Ovary (tissue), 3 donors: ENCODE results near the gene PRMT1.

Source experiments
- CTCF ChIP-seq, 3 donors: fragments of 450-650 bp in 2 of 3; fragments of 200-600 bp in 1 of 3; IDR thresholded peaks; one replicate each; pipeline versions ENCODE4 v1.5.1 to v1.8.0; 2016 to 2022; ENCODE audit warnings: antibody characterized with exemption in 3 of 3, mild to moderate bottlenecking in 1 of 3
- EP300 ChIP-seq: sonication (generic); formaldehyde crosslinking; IDR thresholded peaks from one replicate; pipeline ENCODE4 v1.6.1; 2017; ENCODE audit warnings: antibody characterized with exemption
- donor health status: DM: no; HTN: no; CAD: no.

- TF ChIP-seq CTCF (IDR thresholded peaks at IDR 0.05) (no peak), EP300 (no peak)
Observed at GRCh38 chr19:49686503-49687088, 9.5 kb downstream of the PRMT1 start.
